HG03342 (cell line): ENCODE results near the gene PALM.
"Not testable (repeated sequence)": the region's sequence is repeated elsewhere in the genome, so short reads cannot be mapped to it uniquely, and the experiment has no call there.

Experiments used
- ATAC-seq: cut with Tn5 transposase; IDR thresholded peaks from one replicate; pipeline ENCODE4 v1.9.1; 2021; ENCODE audit warnings: mild to moderate bottlenecking, moderate library complexity; ENCODE audit not compliant: unreplicated experiment

The PALM gene

DNA sequence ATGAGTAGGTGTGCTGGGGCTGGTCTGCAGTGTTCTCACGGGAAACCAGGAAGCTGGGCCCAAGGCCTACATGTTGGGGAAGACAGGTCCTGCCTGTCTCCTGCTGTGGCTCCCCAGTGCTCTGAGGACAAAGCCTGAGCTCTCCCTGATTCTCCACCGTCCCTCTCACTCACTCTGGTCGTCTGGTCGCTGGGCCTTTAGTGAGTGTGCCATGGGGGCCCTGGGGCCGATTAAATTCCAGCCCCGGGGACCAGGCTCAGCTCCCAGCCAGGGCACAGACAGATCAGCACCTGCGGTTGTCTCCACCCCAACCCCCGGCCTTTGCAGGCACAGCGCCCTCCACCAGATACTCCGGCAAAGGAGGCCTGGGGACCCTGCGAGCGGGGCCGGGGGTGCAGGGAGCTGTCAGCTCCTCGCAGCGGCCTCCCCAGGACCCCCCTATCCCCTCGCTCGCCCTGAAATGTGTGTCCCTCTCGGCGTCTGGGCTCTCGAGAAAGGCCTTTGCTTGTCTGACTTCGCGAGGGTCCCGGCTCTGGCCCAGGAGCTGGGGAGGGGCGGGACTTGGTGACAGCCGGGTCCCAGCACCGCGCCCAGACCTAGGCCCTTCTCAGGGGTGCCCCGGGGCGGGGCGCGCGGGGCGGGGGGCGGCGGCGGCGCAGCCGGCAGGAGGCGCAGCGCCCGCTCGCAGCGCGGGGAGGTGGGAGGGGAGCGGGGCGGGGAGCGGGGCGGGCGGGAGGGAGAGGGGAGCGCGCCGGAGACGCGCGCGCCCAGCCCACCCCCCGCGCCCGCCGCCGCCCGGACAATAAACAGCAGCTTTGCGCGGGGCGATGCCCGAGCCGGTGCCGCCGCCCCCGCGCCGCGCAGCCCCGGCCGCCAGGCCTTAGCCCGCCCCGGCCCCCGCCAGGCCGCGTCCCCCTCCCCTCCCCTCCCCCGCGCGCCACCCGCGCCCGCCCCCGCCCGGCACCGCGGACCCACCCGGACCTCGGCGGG, at the start of gene PALM:
TSS of gene PALM (plus strand) at position 782 of the 990 bp plus-strand sequence. CDS start 212 bp downstream, outside the sequence.
- no peak for ATAC-seq

- no peak for ATAC-seq
These were observed 47.8 kb upstream of the PALM start for GRCh38 chr19:660793-661426.

GRCh38 chr19:661427-662196, 47.1 kb upstream of the PALM start:
- no peak for ATAC-seq

GRCh38 chr19:662207-662961, 46.4 kb upstream of the PALM start:
- peak; percentile 17 for ATAC-seq

- ATAC-seq: peak; percentile 58
These were observed 45.6 kb upstream of the PALM start, which contains the start of gene RNF126 for GRCh38 chr19:662962-663681. TSS of gene RNF126 (minus strand) at chr19:663214. CDS start at chr19:663121, 93 bp downstream.

- no peak for ATAC-seq
These were observed 45.0 kb upstream of the PALM start for GRCh38 chr19:663682-664117.

- no peak for ATAC-seq
These were observed 43.8 kb upstream of the PALM start for GRCh38 chr19:664913-665443.

DNA sequence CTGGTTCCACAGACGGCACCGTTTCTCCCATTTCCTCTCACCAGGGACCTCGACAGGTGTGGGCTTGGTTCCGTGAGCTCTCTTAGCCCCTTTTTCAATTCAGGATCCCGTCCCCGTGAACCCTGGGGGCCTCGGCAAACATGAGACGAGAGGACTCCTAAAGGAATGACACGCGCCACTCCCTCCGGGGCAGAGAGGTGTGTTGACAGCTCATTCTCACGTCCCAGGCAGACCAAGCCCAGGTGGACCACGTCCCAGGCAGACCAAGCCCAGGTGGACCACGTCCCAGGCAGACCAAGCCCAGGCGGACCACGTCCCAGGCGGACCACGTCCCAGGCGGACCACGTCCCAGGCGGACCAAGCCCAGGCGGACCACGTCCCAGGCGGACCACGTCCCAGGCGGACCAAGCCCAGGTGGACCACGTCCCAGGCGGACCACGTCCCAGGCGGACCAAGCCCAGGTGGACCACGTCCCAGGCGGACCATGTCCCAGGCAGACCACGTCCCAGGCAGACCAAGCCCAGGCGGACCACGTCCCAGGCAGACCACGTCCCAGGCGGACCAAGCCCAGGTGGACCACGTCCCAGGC, 41.7 kb upstream of the PALM start:
- not testable (repeated sequence) for ATAC-seq

DNA sequence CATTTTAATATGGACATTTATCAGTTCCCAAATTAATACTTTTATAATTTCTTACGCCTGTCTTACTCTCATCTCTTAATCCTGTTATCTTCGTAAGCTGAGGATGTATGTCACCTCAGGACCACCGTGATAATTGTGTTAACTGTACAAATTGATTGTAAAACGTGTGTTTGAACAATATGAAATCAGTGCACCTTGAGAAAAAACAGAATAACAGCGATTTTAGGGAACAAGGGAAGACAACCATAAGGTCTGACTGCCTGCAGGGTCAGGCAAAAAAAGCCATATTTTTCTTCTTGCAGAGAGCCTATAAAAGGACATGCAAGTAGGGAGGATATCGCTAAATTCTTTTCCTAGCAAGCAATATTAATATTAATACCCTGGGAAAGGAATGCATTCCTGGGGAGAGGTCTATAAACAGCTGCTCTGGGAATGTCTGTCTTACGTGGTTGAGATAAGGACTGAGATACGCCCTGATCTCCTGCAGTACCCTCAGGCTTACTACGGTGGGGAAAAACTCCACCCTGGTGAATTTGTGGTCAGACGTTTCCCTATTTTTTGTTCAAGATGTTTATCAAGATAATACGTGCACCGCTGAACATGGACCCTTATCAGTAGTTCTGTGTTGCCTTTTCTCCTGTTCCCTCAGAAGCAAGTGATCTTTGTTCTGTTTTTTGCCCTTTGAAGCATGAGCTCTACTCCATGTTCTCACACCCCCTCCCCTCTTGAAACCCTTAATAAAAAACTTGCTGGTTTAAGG, 39.9 kb upstream of the PALM start:
- not testable (repeated sequence) for ATAC-seq

DNA sequence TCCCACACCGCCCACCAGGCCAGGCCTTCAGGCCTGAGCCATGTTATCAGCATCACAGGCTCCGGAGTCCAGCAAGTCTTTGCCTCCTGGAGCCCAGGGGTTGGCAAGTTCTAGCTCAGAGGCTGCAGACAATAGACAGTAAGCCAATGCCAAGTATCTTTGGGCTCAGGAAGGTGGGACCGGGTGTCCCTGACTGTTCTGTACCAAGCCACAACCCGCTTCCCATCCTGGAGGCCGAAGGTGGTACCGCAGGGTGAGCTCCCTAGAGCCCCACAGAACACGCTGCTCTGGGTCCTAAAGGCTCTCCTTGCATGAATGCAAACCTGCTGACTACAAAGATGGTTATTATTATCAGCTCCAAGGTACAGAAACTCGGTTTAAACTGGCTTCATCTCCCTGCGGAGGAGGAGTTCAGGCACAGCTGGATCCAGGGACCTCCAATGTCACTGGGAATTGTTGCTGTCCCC, 38.1 kb upstream of the PALM start:
- no peak for ATAC-seq

DNA sequence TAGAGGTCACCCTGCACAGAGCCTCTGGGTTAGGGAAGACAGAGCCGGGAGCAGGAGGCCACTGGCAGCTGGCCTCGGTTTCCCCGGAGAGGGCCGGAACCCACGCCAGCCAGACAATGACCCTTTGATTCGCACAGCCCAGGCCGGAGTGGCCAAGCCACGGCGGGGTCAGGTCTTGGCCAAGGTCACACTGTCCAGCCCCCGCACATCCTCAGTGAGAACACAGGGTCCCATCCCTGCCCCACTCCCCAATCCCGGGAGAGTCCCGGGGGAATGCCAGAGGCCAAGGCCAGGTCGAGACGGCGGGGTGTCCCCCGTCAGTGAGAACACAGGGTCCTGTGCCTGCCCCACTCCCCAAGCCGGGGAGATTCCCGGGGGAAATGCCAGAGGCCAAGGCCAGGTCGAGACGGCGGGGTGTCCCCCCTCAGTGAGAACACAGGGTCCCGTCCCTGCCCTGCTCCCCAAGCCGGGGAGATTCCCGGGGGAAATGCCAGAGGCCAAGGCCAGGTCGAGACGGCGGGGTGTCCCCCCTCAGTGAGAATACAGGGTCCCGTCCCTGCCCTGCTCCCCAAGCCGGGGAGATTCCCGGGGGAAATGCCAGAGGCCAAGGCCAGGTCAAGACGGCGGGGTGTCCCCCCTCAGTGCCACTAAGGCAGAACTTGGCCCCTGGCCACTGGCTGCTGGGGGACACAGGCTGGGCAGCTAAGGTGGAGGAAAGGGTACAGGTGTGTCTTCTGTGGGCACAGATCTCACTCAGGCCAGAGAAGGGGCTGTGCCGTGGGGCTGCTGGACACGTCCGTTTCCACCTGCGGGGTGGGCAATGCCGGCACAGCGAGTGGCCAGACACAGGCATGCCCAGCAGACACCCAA, 34.2 kb upstream of the PALM start:
- ATAC-seq: no peak

- no peak for ATAC-seq
These were observed 32.8 kb upstream of the PALM start for GRCh38 chr19:676007-676338.

DNA sequence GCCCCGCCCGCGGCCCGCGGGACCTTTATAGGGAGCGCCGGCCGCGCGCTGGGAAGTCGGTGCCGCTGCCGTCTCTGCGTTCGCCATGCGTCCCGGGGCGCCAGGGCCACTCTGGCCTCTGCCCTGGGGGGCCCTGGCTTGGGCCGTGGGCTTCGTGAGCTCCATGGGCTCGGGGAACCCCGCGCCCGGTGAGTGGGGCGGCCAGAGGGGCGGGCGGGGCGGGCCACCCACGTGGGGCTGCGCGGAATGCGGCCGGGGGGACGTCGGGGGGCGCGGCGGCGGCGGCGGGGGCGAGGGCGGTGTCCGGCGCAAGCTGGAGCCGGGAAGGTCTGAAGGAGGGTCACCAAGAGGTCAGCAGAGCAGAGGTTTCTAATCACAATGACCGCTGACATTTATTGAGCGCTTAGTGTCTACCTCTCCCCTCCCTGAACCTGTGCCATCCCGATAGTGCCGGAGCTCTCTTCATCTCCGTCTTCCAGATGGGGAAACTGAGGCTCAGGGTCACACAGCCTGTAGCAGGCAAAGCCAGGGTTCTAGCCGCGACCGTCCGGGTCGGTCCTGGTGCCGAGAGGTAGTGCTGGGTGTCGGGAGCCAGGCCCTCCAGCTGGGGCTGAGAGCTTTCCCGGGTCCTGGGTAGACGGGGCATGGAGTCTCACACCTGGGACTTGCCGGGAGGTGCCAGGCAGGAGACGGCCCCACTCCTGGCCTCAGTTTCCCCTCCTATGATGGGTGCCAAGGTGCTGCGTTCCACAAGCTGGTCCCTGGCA, 32.2 kb upstream of the PALM start, which contains the start of gene FSTL3:
TSS of gene FSTL3 (plus strand) at position 54 of the 767 bp plus-strand sequence. CDS start at position 86, 32 bp downstream.
- ATAC-seq: no peak

DNA sequence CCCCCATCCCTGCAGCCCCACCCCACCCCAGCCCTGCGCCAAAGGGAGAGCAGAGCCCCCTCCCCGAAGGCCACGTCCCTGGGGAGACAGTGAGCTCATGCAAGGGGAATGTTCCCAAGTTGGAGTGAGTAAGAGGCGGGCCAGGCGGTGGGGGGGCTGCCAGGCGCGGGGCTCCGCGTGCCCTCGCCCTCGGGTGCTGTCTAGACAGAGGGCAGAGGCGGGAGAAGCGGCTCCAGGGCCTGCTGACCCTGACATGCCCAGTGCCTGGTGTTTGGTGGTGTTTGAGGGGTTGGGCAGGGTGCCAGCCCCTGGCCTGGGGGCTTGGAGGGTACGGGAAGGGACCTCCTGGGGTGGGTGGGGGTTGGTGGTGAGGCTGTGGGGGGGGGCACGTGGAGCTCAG, 31.5 kb upstream of the PALM start:
- no peak for ATAC-seq

DNA sequence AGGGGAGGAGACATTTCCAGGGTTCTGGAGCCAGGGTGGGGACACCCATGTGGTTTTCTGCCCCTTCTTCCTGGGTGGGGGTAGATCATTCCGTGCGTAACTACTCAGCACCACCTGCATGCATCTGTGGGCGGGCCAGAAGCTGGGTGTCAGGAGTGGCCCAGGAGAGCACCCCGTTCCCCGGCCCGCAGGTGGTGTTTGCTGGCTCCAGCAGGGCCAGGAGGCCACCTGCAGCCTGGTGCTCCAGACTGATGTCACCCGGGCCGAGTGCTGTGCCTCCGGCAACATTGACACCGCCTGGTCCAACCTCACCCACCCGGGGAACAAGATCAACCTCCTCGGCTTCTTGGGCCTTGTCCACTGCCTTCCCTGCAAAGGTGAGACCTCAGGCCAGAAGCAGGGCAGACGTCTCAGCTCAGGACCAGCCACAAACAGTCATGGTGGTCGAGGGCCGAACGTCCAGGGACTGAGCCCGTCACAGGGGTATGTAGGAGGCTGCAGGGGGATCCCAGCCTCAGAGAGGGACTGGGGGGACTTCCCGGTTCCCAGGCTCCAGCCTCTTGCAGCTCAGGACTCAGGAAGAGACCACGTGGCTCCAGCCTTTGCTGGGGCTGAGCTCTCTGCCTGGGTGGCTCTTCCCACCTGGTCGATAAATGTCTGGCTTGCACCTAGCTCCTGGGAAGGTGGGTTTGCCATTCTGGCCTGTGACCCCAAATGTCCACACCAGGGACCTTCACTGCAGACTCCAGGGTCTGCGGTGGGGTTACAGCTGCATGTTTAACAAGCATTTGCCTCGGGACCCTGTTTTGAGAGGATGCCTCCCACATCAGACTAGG, 30.9 kb upstream of the PALM start:
- ATAC-seq: no peak
